Stomach (tissue), 9 donors: Measurements from ENCODE around the gene STK39. TPM values are rescaled to one million over a fixed set of nuclear protein-coding genes. Genes with fewer than 3 reads are reported as not detected.

Experiments
- DNase-seq, 2 donors: peaks; one replicate each; pipeline versions ENCODE4 v3.0.0 to v3.0.0-alpha.2; 2013 to 2019
- H3K27ac ChIP-seq, 5 donors: fragments of 200-600 bp in 4 of 5; sonication (generic) in 4 of 5; one replicate each; pipeline ENCODE4 v1.5.1; 2013 to 2019; ENCODE audit warnings: mild to moderate bottlenecking in 1 of 5, moderate library complexity in 1 of 5
- H3K27me3 ChIP-seq, 3 donors: fragments of 200-600 bp; sonication (generic); one replicate each; pipeline ENCODE4 v1.5.1; 2017 to 2019; ENCODE audit warnings: mixed run types in 1 of 3
- H3K36me3 ChIP-seq, 4 donors: fragments of 200-600 bp; sonication (generic); 1 replicate in 3 of 4; 2 replicates in 1 of 4; pipeline ENCODE4 v1.5.1; 2016 to 2019
- H3K4me1 ChIP-seq, 4 donors: fragments of 200-600 bp; sonication (generic); one replicate each; pipeline ENCODE4 v1.5.1; 2016 to 2019
- H3K4me3 ChIP-seq, 4 donors: fragments of 200-600 bp; sonication (generic) in 3 of 4; one replicate each; pipeline ENCODE4 v1.5.1; 2016 to 2019; ENCODE audit warnings: mild to moderate bottlenecking in 1 of 4
- H3K9me3 ChIP-seq, 4 donors: fragments of 200-600 bp; sonication (generic); one replicate each; pipeline ENCODE4 v1.5.1; 2016 to 2019
- CTCF ChIP-seq, 7 experiments: fragments of 450-650 bp in 4 of 7; fragments of 200-600 bp in 3 of 7; sonication (generic) in 3 of 7; IDR thresholded peaks; one replicate each; pipeline ENCODE4 v1.5.1; 2016 to 2019; ENCODE audit warnings: antibody characterized with exemption in 7 of 7, control low read depth in 2 of 7, mild to moderate bottlenecking in 1 of 7
- EP300 ChIP-seq: sonication (generic); formaldehyde crosslinking; IDR thresholded peaks from one replicate; pipeline ENCODE4 v1.6.1; 2017; ENCODE audit warnings: antibody characterized with exemption
- POLR2A ChIP-seq, 4 donors: fragments of 450-650 bp; IDR thresholded peaks; one replicate each; pipeline ENCODE4 v1.6.1; 2016; ENCODE audit warnings: antibody characterized with exemption in 4 of 4, control low read depth in 2 of 4, mild to moderate bottlenecking in 1 of 4, moderate library complexity in 1 of 4
- POLR2AphosphoS5 ChIP-seq, 3 donors: sonication (generic); formaldehyde crosslinking; IDR thresholded peaks; one replicate each; pipeline ENCODE4 v1.6.1; 2016; ENCODE audit warnings: antibody characterized with exemption in 3 of 3
- WGBS, 5 donors: extraction: QIAGEN DNeasy Blood & Tissue Kit in 3 of 5; methylation state at CpG; one replicate each; pipeline versions ENCODE4 v1.1.5 to v1.1.7; 2013 to 2018; 5-methylcytosine and 5-hydroxymethylcytosine counted together
- intact Hi-C: fragments of 100-400 bp; cut with DNase I; formaldehyde crosslinking; loops from one replicate; pipeline ENCODE4 v1.15.1; 2023; ENCODE audit warnings: low total_unique reads
- polyA plus RNA-seq, 3 donors: library from polyadenylated mRNA; stranded (reverse); fragments of 200-250 nt; gene quantifications; one replicate each; pipeline ENCODE4 v1.2.3, GENCODE V29; 2013
- total RNA-seq, 5 donors: library from RNA; depleted of rRNA; stranded (reverse); fragments of >200 nt; gene quantifications; one replicate each; pipeline versions ENCODE4 v1.1.0 to v1.2.3, GENCODE V29; 2014 to 2016
- donor health status: healthy with polysubstance abuse.
- donor health status: Bipolar disorder and iron deficiency.
- donor health status: healthy.

The STK39 gene
- total and polyA plus RNA-seq, 8 donors = 18.3 to 60.7 (median 33.3) TPM

GRCh38 chr2:168037778-168038177, 209.6 kb downstream of the STK39 start:
- Histone ChIP-seq H3K4me1 (no peaks in the 10 kb centered on the region), H3K27me3 (no peaks in the 10 kb centered on the region), H3K4me3 (no peak overlapping the region), H3K9me3 (no peaks in the 10 kb centered on the region), H3K36me3 (peaks cover 0 to 12% (median 4%) of the 10 kb centered on the region in 4 donors), H3K27ac (no peak overlapping the region)
- TF ChIP-seq EP300 (no peak), POLR2AphosphoS5 (IDR thresholded peaks at IDR 0.05) (no peak), POLR2A (IDR thresholded peaks at IDR 0.05) (no peak), CTCF (IDR thresholded peaks at IDR 0.05) (no peak)
- WGBS, 5 donors = 88 to 94% (median 90%) methylated on average over 2 of the region's 2 CpGs
- intact Hi-C loops = no loop called here
- no peak for DNase-seq

- Histone ChIP-seq H3K4me3 (no peak overlapping the region), H3K36me3 (peaks cover 0 to 12% (median 4%) of the 10 kb centered on the region in 4 donors), H3K9me3 (no peaks in the 10 kb centered on the region), H3K4me1 (peaks cover 0 to 16% (median 3%) of the 10 kb centered on the region in 4 donors), H3K27ac (no peak overlapping the region), H3K27me3 (no peaks in the 10 kb centered on the region)
- no peak for TF ChIP-seq EP300
- TF ChIP-seq POLR2AphosphoS5 (IDR thresholded peaks at IDR 0.05) = no peak
- TF ChIP-seq CTCF (IDR thresholded peaks at IDR 0.05) = no peak
- TF ChIP-seq POLR2A (IDR thresholded peaks at IDR 0.05) = no peak
- no peak for DNase-seq
- intact Hi-C loops = no loop called here
- WGBS, 5 donors = 88 to 97% (median 92%) methylated on average over 5 of the region's 5 CpGs
These were observed 211.9 kb downstream of the STK39 start for GRCh38 chr2:168035458-168035857.

DNA sequence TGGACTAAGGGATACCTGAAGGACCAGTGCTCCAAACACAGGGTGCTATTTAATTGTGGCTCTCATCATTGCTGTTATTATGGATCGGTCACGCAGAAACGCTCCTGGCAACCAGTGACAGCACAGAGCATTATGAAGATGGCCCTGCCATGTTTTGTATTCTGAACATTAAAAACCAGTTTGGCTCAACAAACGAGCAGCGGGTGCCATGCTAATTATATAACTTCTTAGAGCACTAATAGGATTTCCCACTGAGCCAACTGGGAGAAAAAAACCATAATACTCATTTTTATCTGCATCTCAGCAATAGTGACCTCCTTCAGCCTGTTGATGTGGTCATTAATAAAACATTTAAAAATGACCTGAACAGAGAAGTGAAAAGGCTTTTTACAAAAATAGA, 212.8 kb downstream of the STK39 start:
- intact Hi-C loops = no loop called here
- TF ChIP-seq POLR2AphosphoS5 (IDR thresholded peaks at IDR 0.05) (no peak), EP300 (no peak), CTCF (IDR thresholded peaks at IDR 0.05) (no peak), POLR2A (IDR thresholded peaks at IDR 0.05) (no peak)
- Histone ChIP-seq H3K4me3 (no peak overlapping the region), H3K4me1 (peaks cover 0 to 16% (median 3%) of the 10 kb centered on the region in 4 donors), H3K36me3 (peaks cover 0 to 12% (median 4%) of the 10 kb centered on the region in 4 donors), H3K9me3 (no peaks in the 10 kb centered on the region), H3K27me3 (no peaks in the 10 kb centered on the region), H3K27ac (no peak overlapping the region)
- DNase-seq = no peak
- 93 to 98% (median 97%) methylated on average over 5 of the region's 5 CpGs for WGBS, 5 donors

GRCh38 chr2:168033966-168034365, 213.4 kb downstream of the STK39 start:
- H3K36me3 ChIP-seq = peaks cover 0 to 12% (median 4%) of the 10 kb centered on the region in 4 donors
- no peak overlapping the region for H3K4me3 ChIP-seq
- no peaks in the 10 kb centered on the region for H3K27me3 ChIP-seq
- DNase-seq = no peak
- 67 to 94% (median 87%) methylated on average over 1 of the region's 1 CpG for WGBS, 5 donors
- H3K4me1 ChIP-seq = peaks cover 0 to 16% (median 3%) of the 10 kb centered on the region in 4 donors
- no peak overlapping the region for H3K27ac ChIP-seq
- intact Hi-C loops = no loop called here
- H3K9me3 ChIP-seq = no peaks in the 10 kb centered on the region
- no peak for TF ChIP-seq EP300
- no peak for TF ChIP-seq POLR2A (IDR thresholded peaks at IDR 0.05)
- TF ChIP-seq CTCF (IDR thresholded peaks at IDR 0.05) = no peak
- TF ChIP-seq POLR2AphosphoS5 (IDR thresholded peaks at IDR 0.05) = no peak
